ENCODE measurements around the gene FUT9.

Gene FUT9

DNA sequence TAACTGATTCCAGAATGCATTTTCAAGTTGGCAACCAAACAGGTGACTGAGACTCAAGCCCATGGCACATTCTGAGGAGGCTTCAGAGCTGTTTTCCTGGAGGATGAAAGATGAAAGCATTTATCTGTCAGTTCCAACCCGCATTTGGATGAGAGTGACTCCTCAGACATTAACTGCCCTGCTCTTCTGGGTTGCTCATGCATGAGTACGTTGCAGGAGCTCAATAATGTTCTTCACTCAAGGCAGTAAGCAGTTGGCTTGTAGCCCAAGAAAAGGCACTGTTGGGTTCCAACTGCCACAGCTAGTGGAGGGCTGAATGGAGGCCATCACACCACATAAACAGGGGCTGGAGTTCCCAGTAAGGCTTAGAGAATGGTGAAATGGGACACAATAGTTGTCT lies 155.3 kb downstream of the FUT9 start:
- no peaks in the 10 kb centered on the region for H3K4me1 ChIP-seq (ENCODE audit: insufficient read depth, low read length)
- H3K9ac ChIP-seq (ENCODE audit: low read depth, low read length): no peak overlapping the region
- WGBS: 95% methylated on average over 2 of the region's 2 CpGs
- H3K27ac ChIP-seq (ENCODE audit: low read depth, low read length): no peak overlapping the region
- no peaks in the 10 kb centered on the region for H3K36me3 ChIP-seq (ENCODE audit: insufficient read depth, low read length)
- H3K4me3 ChIP-seq (ENCODE audit: low read length): no peak overlapping the region
- H3K9me3 ChIP-seq (ENCODE audit: insufficient read depth, low read depth, low read length): no peaks in the 10 kb centered on the region
- H3K27me3 ChIP-seq (ENCODE audit: insufficient read depth, low read length): no peaks in the 10 kb centered on the region

DNA sequence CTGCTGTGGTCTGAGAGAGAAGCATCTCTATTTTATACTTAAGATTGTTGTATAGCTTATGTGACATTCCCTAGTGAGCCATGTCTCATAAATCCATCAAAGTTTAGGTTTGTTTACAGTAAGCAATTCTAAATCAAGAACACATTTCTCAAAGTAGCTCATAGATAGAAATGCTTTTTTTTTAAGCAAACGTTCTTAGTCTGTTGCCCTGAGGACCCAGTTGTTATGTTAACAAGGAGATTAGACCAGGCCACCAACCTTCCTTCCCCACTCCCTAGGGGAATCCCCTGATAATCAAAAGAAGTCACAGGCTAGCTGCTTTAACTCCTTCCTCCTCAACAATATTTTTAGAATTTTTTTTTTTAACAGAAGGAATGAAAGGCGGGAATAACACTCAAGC lies 169.0 kb downstream of the FUT9 start:
- Histone ChIP-seq H3K4me3 (ENCODE audit: low read length) (no peak overlapping the region), H3K4me1 (ENCODE audit: insufficient read depth, low read length) (peaks cover 29% of the 10 kb centered on the region), H3K9ac (ENCODE audit: low read depth, low read length) (no peak overlapping the region), H3K36me3 (ENCODE audit: insufficient read depth, low read length) (no peaks in the 10 kb centered on the region), H3K27me3 (ENCODE audit: insufficient read depth, low read length) (no peaks in the 10 kb centered on the region), H3K27ac (ENCODE audit: low read depth, low read length) (peak overlapping the region; percentile 53), H3K9me3 (ENCODE audit: insufficient read depth, low read depth, low read length) (no peaks in the 10 kb centered on the region)
- WGBS: 0% methylated on average over 1 of the region's 2 CpGs

DNA sequence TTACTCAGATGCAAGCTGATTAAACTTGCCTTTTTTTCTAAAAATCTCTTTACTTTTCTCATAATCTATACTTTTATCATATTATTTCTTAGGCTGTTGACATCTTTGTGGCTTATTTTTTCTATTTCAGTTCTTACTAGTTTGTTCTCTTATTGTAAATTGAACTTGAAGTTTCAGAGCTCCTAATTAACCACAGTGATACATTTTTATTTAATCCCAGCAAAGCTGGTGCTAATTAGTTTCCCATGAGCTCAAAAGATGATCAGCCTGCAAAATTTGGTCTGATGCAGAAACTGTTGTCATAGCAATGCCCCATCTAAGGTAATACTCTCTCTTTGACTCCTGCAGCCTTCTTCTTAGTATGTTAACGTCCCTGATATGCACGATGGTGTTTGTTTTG lies 170.3 kb downstream of the FUT9 start:
- Histone ChIP-seq H3K9ac (ENCODE audit: low read depth, low read length) (no peak overlapping the region), H3K4me1 (ENCODE audit: insufficient read depth, low read length) (peaks cover 29% of the 10 kb centered on the region), H3K27ac (ENCODE audit: low read depth, low read length) (no peak overlapping the region), H3K9me3 (ENCODE audit: insufficient read depth, low read depth, low read length) (no peaks in the 10 kb centered on the region), H3K36me3 (ENCODE audit: insufficient read depth, low read length) (no peaks in the 10 kb centered on the region), H3K4me3 (ENCODE audit: low read length) (no peak overlapping the region), H3K27me3 (ENCODE audit: insufficient read depth, low read length) (no peaks in the 10 kb centered on the region)
- WGBS: no CpG with 5 or more reads among the region's 2 CpGs

- 40% methylated on average over 2 of the region's 2 CpGs for WGBS
- Histone ChIP-seq H3K4me3 (ENCODE audit: low read length) (no peak overlapping the region), H3K9ac (ENCODE audit: low read depth, low read length) (no peak overlapping the region), H3K4me1 (ENCODE audit: insufficient read depth, low read length) (peaks cover 29% of the 10 kb centered on the region), H3K27ac (ENCODE audit: low read depth, low read length) (no peak overlapping the region), H3K9me3 (ENCODE audit: insufficient read depth, low read depth, low read length) (no peaks in the 10 kb centered on the region), H3K27me3 (ENCODE audit: insufficient read depth, low read length) (no peaks in the 10 kb centered on the region), H3K36me3 (ENCODE audit: insufficient read depth, low read length) (no peaks in the 10 kb centered on the region)
Observed at GRCh38 chr6:96186516-96187195, 170.9 kb downstream of the FUT9 start.

- H3K27ac ChIP-seq (ENCODE audit: low read depth, low read length): no peak overlapping the region
- no peak overlapping the region for H3K9ac ChIP-seq (ENCODE audit: low read depth, low read length)
- H3K9me3 ChIP-seq (ENCODE audit: insufficient read depth, low read depth, low read length): no peaks in the 10 kb centered on the region
- no peaks in the 10 kb centered on the region for H3K27me3 ChIP-seq (ENCODE audit: insufficient read depth, low read length)
- no peak overlapping the region for H3K4me3 ChIP-seq (ENCODE audit: low read length)
- WGBS: 64% methylated on average over 1 of the region's 1 CpG
- no peaks in the 10 kb centered on the region for H3K36me3 ChIP-seq (ENCODE audit: insufficient read depth, low read length)
- 0 out of 2 replicates have a peak, but pooled peaks cover 2% of the 10 kb centered on the region for H3K4me1 ChIP-seq (ENCODE audit: insufficient read depth, low read length)
Observed at GRCh38 chr6:96194675-96195074, 178.9 kb downstream of the FUT9 start.

- Histone ChIP-seq H3K4me1 (ENCODE audit: insufficient read depth, low read length) (0 out of 2 replicates have a peak, but pooled peaks cover 2% of the 10 kb centered on the region), H3K9ac (ENCODE audit: low read depth, low read length) (no peak overlapping the region), H3K9me3 (ENCODE audit: insufficient read depth, low read depth, low read length) (no peaks in the 10 kb centered on the region), H3K27ac (ENCODE audit: low read depth, low read length) (no peak overlapping the region), H3K27me3 (ENCODE audit: insufficient read depth, low read length) (no peaks in the 10 kb centered on the region), H3K4me3 (ENCODE audit: low read length) (no peak overlapping the region), H3K36me3 (ENCODE audit: insufficient read depth, low read length) (no peaks in the 10 kb centered on the region)
- WGBS: 97% methylated on average over 3 of the region's 3 CpGs
Observed at GRCh38 chr6:96195272-96195671, 179.5 kb downstream of the FUT9 start.

DNA sequence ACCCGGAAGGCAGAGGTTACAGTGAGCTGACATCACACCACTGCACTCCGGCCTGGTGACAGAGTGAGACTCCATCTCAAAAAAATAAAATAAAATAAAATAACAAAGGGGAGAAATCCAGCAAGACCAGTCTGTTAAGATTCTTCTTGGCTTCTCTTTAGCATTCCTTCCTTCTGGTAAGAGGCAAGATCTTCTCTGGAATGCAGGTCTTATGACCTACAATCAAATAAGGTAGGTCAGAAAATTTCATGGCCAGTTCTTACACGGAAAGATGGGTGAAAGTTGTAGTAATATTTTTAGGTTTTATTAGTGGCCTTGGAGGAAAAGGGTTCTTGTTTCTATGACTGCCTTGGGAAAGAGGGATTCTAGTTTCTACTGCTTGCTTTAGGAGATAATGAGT lies 180.9 kb downstream of the FUT9 start:
- H3K36me3 ChIP-seq (ENCODE audit: insufficient read depth, low read length): no peaks in the 10 kb centered on the region
- 87% methylated on average over 2 of the region's 3 CpGs for WGBS
- 0 out of 2 replicates have a peak, but pooled peaks cover 2% of the 10 kb centered on the region for H3K4me1 ChIP-seq (ENCODE audit: insufficient read depth, low read length)
- H3K9me3 ChIP-seq (ENCODE audit: insufficient read depth, low read depth, low read length): no peaks in the 10 kb centered on the region
- H3K27ac ChIP-seq (ENCODE audit: low read depth, low read length): peak overlapping the region; percentile 50
- no peak overlapping the region for H3K4me3 ChIP-seq (ENCODE audit: low read length)
- H3K9ac ChIP-seq (ENCODE audit: low read depth, low read length): no peak overlapping the region
- H3K27me3 ChIP-seq (ENCODE audit: insufficient read depth, low read length): no peaks in the 10 kb centered on the region

DNA sequence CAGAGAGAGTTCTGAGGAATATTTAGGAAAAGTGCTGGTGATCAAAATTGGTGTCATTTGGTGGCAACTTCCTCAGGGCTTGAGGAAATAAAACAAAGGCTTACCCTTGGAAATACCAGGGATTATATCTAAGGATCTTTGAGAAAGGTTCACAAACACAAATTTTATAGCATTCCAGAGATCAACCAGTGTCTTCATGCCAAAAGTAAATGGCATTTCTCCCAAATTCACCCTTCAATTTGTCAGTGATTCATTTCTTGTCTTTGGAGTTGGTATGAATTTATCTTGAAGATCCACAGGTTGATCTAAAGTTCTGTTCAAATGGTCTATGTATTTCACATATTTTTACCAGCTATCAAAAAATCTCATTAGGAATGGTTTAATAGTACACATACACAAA lies 181.5 kb downstream of the FUT9 start:
- Histone ChIP-seq H3K9ac (ENCODE audit: low read depth, low read length) (no peak overlapping the region), H3K36me3 (ENCODE audit: insufficient read depth, low read length) (no peaks in the 10 kb centered on the region), H3K4me1 (ENCODE audit: insufficient read depth, low read length) (0 out of 2 replicates have a peak, but pooled peaks cover 2% of the 10 kb centered on the region), H3K27ac (ENCODE audit: low read depth, low read length) (peak overlapping the region; percentile 50), H3K9me3 (ENCODE audit: insufficient read depth, low read depth, low read length) (no peaks in the 10 kb centered on the region), H3K4me3 (ENCODE audit: low read length) (no peak overlapping the region), H3K27me3 (ENCODE audit: insufficient read depth, low read length) (no peaks in the 10 kb centered on the region)

DNA sequence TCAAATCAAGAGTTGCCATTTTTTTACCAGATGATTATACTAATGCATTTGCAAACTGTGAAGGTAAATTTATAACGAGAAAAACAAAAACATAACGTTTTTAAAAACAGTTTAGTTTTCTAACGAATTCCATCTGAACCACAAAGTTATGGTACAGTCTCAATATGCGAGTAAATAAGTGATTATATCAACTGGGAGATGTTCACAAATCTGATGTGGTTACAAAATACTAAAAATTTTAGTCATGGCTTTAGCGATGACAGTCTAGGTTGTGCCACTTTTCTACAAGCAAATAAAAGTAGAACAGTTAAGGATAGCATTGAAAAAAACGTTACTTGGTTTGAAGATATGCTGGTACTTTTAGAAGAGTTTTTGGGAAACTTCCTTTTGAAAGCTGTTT lies 186.8 kb downstream of the FUT9 start:
- 96% methylated on average over 6 of the region's 6 CpGs for WGBS
- Histone ChIP-seq H3K27me3 (ENCODE audit: insufficient read depth, low read length) (no peaks in the 10 kb centered on the region), H3K9me3 (ENCODE audit: insufficient read depth, low read depth, low read length) (no peaks in the 10 kb centered on the region), H3K27ac (ENCODE audit: low read depth, low read length) (no peak overlapping the region), H3K36me3 (ENCODE audit: insufficient read depth, low read length) (no peaks in the 10 kb centered on the region), H3K9ac (ENCODE audit: low read depth, low read length) (no peak overlapping the region), H3K4me3 (ENCODE audit: low read length) (no peak overlapping the region), H3K4me1 (ENCODE audit: insufficient read depth, low read length) (no peaks in the 10 kb centered on the region)

DNA sequence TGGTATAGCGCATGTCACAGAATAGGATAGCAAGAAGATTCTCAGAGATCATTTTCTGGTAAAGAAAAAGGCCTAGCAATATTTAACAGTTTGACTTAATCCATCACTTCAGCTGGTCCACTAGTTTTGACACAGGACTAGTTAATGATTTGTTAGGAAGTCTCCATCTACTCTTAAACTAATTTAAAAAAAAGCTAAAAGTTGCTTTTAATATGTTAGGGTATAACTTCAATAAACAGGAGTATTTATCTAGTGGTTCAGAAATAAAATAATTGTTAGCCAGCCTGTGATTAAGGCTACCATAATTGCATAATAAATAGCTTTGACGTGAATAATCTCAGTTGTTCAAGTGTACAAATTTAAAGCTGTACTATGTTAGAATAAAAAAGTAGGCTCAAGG lies 195.6 kb downstream of the FUT9 start:
- Histone ChIP-seq H3K9ac (ENCODE audit: low read depth, low read length) (no peak overlapping the region), H3K27ac (ENCODE audit: low read depth, low read length) (no peak overlapping the region), H3K4me3 (ENCODE audit: low read length) (no peak overlapping the region), H3K9me3 (ENCODE audit: insufficient read depth, low read depth, low read length) (no peaks in the 10 kb centered on the region), H3K27me3 (ENCODE audit: insufficient read depth, low read length) (no peaks in the 10 kb centered on the region), H3K36me3 (ENCODE audit: insufficient read depth, low read length) (no peaks in the 10 kb centered on the region), H3K4me1 (ENCODE audit: insufficient read depth, low read length) (peaks cover 5% of the 10 kb centered on the region; the same call in 1 of the 2 replicates)
- WGBS: 100% methylated on average over 2 of the region's 2 CpGs

GRCh38 chr6:96212066-96212465 lies 196.3 kb downstream of the FUT9 start:
- peaks cover 5% of the 10 kb centered on the region; the same call in 1 of the 2 replicates for H3K4me1 ChIP-seq (ENCODE audit: insufficient read depth, low read length)
- no peaks in the 10 kb centered on the region for H3K27me3 ChIP-seq (ENCODE audit: insufficient read depth, low read length)
- H3K9me3 ChIP-seq (ENCODE audit: insufficient read depth, low read depth, low read length): no peaks in the 10 kb centered on the region
- H3K27ac ChIP-seq (ENCODE audit: low read depth, low read length): no peak overlapping the region
- H3K36me3 ChIP-seq (ENCODE audit: insufficient read depth, low read length): no peaks in the 10 kb centered on the region
- H3K9ac ChIP-seq (ENCODE audit: low read depth, low read length): no peak overlapping the region
- H3K4me3 ChIP-seq (ENCODE audit: low read length): no peak overlapping the region

DNA sequence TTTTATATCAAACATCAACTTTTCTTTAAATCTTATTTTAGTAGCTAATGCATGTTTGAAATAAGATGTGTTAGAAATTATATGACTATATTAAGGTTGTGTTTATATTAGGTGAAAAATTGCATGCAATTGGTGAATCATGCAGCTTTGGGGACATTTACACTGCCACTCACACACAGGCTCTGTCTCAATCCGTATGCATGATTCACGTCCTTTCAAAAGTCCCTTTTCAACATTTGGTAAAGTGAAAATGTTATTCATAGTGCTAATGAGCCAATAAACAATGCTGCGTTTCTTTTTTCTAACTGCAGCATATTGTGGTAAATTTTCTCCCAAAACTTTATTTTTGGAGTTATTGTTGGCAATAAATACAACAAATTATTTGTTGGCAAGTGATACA lies 198.0 kb downstream of the FUT9 start:
- Histone ChIP-seq H3K27ac (ENCODE audit: low read depth, low read length) (no peak overlapping the region), H3K4me3 (ENCODE audit: low read length) (no peak overlapping the region), H3K4me1 (ENCODE audit: insufficient read depth, low read length) (peaks cover 5% of the 10 kb centered on the region; the same call in 1 of the 2 replicates), H3K36me3 (ENCODE audit: insufficient read depth, low read length) (no peaks in the 10 kb centered on the region), H3K27me3 (ENCODE audit: insufficient read depth, low read length) (no peaks in the 10 kb centered on the region), H3K9me3 (ENCODE audit: insufficient read depth, low read depth, low read length) (no peaks in the 10 kb centered on the region), H3K9ac (ENCODE audit: low read depth, low read length) (no peak overlapping the region)
- 73% methylated on average over 2 of the region's 3 CpGs for WGBS

Measured in HUES64 (cell line).